Activated T-cell treated with anti-CD3 and anti-CD28 coated beads for 1 hour (primary cell): ENCODE measurements around the gene SHISA9.

Experiments used
- DNase-seq: peaks from one replicate; pipeline ENCODE4 v3.0.0-alpha.2; 2020; ENCODE audit warnings: low read depth

Gene SHISA9

DNA sequence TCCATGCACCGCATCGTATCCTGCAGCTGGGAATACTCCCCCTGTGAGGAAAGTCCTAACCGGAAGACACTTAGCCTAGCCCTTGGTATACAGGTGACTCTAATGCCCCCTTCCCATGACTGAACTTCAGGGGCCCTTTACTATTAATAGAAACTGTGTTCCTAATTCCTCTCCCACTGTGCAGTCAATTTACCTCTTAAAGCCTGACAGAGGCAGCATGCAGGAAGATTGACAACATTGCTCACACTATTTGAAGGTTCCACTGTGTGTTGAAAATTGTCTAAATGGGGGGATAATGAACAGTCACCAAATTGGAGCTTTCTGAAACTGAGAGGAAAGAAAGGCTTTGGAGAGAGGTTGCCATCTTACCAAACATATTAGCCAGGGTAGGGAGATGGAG lies 222.6 kb downstream of the SHISA9 start:
- DNase-seq, result no peak

DNA sequence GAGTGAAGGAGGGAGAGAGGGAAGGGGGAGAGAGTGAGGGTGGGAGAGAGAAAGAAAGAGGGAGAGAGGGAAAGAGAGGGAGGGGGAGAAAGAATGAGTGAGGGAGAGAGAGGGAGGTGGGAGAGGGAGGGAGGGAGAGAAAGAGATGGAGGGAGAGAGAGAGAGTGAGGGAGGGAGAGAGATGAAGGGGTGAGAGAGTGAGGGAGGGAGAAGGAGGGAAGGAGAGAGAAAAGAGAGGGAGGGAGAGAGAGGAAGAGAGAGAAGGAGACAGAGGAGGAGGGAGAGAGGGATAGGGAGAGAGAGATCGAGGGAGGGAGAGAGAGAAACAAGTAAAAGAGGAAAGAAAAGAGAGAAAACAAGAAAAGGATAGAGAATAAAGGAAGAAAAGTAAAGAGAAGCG lies 225.7 kb downstream of the SHISA9 start:
- DNase-seq, result no peak

DNA sequence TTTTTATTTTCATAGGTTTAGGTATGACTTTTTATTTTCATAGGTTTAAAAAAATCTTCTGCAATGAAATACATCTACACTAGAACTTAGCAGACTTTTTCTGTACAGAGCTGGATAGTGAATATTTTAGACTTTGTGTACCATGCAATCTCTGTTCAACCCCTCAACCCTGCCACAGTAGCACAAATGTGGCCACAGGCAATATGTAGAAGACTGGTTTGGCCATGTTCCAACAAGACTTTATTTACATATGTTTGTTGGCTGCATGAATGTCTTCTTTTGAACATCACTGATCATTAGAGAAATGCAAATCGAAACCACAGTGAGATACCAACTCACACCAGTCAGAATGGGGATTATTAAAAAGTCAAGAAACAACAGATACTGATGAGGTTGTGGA lies 229.2 kb downstream of the SHISA9 start:
- no peak for DNase-seq

DNA sequence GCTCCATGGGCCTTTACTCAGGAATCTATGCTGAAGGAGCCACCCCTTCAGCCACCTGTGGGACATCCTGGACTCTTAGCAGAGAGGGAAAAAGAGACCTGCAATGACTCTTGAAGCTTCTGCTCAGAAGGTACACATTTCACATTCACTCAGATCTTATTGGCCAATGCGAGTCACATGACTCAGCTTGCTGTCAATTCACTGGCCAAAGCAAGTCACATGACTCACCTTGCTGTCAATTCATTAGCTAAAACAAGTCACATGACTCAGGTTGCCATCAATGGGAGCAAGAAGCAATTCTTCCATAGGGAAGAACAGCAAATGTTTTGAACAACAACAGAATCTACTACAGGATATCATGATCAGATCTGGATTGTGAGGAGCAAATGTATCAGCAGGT lies 233.4 kb downstream of the SHISA9 start:
- DNase-seq, result no peak

DNA sequence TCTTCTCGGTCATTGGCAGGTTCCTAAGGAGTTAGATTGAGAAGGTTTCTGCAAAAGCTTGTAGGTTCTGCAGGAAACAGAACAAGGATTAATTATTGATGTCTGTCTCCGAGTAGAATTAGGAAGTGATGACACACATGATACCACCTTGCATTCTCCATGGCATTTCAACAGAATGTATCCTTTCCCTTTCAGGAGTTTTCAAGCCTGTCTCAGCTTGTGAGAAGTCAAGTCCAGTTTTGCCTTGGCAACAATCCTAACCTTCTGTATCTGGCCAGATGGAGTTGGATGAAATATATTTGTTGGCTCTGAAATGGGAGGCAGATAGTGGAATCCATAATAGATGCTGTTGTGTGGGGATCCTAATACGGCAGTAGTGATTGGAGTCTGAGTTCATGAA lies 235.5 kb downstream of the SHISA9 start:
- no peak for DNase-seq

DNA sequence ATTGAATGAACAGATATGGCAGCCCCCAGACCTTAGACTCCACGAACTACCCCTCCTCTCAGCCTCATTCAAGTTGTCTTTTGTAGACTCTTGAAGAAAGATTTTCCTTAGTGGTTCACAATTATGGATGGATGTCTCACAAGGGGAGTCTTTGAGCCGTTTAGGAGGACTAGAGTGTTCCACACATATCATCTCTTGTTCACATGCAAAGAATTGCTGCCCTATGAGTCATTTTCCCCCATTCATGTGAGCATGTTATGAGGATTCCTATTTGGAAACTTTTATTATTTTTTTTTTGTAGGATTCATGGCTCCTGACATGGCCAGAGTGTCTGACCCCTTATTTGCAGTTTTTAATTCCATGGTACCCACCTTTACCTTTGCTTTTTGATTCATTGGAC lies 237.1 kb downstream of the SHISA9 start:
- no peak for DNase-seq

DNA sequence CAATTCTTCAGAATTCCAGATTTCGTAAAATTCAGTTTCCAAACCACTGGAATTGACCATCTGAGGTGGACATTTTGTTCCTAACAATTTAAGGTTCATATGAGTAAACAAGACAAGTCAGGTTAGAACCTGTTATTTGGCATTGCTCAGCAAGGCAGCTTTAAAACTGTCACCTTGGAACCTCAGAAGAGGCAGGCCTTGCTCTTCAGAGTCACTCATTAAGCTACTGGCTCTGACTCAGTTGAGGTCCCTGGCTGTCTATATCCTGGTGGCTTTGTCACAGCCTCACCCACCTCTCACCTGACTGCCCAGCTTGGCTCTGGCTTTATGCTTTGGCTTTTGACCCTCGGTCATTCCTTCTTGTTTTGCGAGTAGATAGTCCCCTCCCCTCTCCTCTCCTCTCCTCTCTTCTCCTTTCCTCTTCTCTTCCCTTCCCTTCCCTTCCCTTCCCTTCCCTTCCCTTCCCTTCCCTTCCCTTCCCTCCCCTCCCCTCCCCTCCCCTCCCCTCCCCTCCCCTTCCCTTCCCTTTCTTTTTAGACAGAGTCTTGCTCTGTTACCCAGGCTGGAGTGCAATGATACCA lies 238.4 kb downstream of the SHISA9 start:
- DNase-seq, result no peak

DNA sequence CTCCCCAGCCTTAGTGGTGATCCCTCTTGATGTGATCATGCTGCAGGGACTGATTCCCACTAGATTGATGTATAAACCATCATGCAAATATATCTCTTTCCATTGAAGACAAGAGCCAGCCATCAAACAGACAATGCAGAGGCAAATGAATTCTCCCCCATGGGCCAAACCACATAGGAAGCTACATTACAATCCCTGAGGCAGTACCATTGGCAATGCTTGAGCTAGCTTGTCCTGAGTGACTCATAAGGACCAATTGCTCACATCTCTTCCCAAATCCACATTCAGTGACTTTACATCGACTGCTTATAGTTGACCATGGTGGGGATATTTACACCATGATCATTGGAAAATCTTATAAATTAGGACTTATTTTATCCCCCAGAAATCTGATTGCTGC lies 242.2 kb downstream of the SHISA9 start:
- no peak for DNase-seq

DNA sequence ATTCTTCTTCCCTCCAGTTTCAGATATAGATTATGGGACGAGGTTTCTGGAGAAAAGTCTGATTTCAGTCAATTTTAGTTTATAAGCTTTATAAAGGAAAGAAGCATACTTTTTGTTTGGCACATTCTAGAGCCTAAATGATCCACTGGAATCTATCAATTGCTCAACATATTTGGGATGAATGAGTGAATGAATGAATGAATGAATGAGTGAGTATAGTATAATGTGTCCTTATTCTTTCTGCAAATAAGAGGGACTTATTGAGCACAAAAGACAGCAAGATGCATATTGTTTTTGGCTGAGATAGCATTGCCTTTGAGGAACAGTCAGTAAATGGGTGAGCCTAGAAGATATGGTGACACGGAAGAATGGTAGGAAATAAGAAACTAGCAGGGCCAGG lies 245.4 kb downstream of the SHISA9 start:
- no peak for DNase-seq

DNA sequence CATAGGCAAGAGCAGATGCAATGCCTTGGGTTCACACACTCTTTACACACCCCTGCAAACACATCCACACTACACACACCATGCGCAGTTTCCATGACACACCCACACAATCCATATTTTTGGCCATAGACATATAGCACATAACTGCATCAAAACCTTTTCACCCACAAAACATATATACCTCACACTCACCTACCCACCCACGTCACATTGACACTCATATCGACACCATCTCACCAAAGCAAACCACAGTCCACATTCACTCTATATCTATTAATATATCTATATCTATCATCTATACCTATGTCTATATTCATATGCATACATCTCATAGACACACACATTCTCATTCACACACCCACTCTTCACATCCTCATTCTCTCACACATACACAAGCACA lies 246.9 kb downstream of the SHISA9 start:
- DNase-seq, result no peak

DNA sequence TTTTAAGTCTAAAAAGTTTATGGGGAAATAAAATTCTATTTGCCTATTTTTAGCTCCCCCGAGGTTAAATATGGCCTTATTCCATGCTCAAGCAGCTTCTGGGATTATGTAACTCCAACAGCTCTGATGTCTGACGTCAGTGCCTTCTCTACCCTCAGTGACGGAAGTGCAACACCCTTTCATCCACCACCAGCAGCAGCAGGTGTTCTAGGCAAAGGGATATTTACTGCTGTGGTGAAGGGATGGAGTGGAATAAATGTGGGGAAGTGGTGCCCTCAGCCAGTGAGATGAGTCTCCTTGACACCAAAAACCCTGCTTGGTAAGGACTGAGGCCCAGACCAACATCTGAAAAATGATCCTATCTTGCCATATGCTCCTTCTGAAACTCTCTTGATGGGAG lies 247.4 kb downstream of the SHISA9 start:
- no peak for DNase-seq

DNA sequence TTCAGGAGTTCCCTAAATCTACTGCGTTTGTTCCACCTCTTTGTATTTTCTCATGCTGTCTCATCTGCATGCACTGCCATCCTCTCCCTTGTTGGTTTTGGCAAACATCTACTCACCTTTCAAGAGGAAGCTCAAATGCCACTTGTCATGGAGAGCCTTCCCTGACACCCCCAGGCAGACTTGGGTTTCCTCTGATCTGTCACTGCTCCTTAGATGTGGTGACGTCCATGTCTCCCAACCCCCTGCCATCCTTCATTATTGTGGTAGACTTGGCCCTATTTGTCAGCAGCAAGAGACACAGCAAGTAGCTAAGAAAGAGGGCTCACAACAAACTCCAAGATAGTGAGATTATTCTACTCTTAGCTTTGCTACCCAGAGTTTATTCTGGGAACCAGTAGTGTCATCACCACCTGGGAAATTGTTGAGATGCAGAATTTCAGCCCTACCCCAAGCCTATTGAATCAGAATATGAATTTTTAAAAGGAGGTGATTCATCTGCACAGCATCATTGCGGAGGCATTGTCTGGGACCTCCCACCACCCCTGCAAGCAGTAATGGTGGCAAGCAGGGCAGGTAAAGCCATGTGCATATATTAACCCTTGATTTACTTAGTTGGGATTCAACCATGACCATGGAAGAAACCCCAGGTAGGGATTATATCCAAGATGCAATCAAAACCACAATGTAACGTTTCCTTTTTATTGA lies 248.9 kb downstream of the SHISA9 start:
- no peak for DNase-seq

DNA sequence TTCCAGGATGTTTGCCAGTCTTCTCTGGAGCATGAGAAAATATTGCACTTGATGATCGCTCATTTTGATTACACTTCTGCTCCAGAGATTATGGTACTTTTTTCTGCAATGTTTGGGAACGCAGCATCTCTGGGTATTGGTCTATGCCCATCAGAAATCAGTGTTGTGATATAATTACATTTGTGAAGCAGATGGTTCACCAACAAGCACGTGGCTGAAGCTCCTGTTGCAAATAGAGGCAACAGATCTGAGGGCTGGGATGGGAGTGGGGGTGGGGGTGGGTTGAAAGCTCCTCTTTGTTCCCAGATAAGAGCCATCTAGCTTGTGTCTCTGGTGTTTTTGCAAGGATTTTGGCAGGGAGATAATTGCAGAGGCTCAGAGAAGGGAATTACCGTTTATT lies 252.3 kb downstream of the SHISA9 start:
- no peak for DNase-seq

DNA sequence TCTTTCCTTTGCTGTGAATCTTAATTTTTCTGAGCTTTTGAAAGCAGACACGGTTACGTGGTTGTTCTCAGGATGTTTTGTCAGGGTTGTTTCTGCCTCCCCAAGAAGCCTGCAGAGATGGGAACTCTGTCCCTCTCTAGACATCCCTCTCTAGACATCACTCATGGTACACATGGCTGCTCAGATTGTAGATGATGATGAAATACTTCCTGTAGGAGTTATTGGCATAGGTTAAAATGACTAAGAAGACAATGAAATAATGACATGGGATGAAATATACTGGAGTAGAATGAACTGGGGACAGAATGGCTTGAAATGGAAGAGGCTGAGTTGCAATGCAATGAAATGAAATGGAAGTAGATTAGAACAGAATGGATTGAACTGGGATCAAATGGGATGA lies 253.4 kb downstream of the SHISA9 start:
- DNase-seq, result no peak

DNA sequence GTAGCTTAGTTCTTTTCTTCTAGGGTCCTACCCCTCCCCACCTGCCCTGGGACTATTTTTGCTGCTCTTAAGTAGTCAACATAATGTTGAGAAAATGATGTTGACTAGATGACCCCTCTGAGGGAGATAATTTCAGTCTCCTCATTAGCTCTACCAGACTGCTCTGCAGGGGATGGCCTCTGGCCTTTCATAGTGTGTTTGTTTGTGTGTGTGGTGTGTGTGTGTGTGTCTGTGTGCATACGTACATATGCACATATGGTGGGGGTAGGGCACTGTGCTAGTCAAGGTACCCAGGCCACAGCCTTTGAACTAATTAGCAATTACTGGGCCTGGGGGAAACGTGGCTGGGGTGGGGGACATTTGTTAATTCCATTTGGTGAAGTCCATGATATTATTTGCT lies 254.0 kb downstream of the SHISA9 start:
- DNase-seq, result no peak

DNA sequence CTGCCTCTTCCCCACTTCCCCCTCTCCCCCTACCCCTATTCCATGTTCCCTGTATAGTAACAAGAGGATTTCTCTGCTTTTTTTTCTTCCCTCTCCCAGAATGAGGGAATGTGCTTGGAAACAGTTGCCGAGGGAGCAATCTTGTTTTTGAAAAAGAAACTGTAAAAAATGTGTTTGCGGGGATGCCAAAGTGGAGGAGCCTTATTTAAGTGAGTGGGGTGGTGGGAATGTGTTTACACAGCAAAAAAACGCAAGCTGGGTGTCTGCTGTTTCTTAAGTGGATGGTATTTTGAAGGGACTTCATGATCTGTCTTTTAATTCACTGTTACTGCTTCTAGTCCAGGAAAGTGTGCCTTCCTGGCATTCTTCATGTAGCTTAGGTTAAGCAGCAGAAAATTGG lies 254.4 kb downstream of the SHISA9 start:
- DNase-seq, result no peak

DNA sequence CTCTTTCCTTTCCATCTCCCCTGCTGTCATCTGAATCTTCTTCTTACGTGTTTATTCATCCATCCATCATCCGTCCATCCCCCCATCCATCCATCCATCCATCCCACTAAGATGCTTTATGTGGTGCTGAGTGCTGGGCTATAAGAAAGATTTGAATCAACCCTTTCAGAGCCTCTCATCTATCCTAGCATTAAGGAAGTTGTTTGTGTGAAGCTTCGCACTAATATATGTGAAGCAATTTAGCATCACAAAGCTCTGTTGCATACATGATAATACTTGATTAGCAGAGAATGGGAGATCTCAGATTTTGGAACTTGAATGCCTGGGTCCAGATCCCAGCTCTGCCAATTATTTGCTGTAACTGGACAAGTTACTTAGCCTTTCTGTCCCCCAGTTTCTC lies 255.7 kb downstream of the SHISA9 start:
- no peak for DNase-seq

DNA sequence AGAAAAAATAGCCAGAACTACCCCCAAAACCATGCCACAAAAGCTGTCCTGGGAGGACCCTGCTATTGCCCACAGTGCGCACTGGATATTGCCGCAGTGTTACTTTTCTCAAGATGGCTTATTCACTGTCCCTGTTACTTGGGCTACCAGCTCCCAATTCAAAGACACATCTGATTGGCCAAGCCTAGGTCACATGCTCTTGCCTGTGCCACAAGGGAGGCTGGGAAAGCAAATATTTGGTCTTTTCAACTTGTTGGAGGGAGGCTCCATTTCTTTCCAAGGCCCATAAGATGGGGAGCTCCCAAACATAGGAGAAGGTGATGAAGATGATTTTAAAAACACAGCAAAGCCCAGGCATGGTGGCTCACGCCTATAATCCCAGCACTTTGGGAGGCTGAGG lies 257.0 kb downstream of the SHISA9 start:
- no peak for DNase-seq

DNA sequence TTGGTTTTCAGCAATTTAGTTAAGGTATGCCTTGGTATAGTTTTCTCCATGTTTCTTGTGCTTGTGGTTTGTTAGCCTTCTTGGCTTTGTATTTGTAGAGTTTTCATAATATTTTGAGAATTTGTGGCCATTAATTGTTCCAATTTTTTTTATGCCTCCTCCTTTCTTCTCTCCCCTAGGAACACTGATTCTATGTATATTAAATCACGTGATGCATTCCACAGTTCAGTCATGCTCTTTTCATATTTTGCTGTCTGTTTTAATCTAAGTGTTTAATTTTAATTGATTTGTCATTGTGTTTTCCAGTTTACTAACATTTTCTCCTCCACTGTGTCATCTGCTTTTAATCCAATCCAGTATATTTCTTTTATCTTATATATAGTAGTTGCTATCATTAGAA lies 263.6 kb downstream of the SHISA9 start:
- no peak for DNase-seq

DNA sequence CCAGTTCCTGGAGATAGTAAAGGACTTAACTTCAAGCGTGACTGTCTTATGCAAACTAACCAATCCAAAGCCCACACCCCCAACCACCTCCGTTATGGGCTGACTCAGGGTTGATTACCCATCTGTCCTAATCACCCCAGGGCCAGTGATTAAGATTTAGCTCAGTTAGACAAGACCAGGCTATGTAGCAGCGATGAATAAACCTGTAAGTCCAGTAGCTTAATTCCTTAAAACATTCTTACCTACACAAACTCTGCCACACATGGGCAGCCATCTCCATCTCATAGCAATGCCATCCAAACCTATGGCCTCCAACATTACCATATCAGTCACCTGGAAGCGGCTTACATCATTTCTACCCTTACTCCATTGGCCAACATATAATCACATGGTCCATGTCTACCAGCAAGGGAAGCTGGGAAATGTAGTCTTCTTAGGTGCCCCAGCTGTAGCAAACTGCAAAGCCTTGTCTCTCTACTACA lies 266.7 kb downstream of the SHISA9 start:
- no peak for DNase-seq

DNA sequence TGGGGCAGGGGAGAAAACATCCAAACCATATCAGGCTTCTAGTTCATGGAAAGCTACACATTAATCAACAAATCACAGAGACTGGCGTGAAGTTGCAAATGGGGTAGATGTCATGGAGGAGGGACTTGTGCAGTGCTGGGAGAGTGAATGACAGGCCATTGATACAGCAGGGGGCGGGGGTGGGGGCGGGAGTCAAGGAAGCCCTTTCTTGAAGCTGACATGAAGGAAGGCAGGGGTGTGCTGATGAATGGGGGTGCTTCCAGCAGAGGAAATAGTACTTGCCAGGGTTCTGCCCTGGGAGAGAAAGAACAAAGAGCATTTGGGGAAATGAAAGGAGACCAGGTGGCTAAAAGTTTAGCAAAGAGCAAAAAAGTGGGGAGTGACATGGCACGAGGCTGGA lies 269.9 kb downstream of the SHISA9 start:
- DNase-seq, result no peak

DNA sequence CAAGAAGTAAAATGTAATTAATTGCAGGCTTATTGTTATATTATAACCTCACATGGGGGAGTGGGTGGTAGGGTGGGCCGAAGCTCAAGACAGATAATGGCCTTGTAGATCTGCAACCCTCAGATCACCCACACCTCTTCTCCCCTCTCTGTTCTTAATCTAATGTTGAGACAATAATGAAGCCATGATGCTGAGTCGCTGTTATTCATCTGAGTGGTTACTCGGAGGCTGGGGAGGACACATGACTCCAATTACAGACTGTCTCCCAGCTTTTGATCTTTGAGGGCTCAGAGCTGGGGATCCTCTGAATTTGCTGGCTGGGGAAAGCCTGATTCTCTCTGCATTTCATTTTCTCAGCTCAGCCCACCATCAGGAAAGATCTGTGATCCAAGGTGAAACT lies 275.3 kb downstream of the SHISA9 start:
- DNase-seq, result no peak

DNA sequence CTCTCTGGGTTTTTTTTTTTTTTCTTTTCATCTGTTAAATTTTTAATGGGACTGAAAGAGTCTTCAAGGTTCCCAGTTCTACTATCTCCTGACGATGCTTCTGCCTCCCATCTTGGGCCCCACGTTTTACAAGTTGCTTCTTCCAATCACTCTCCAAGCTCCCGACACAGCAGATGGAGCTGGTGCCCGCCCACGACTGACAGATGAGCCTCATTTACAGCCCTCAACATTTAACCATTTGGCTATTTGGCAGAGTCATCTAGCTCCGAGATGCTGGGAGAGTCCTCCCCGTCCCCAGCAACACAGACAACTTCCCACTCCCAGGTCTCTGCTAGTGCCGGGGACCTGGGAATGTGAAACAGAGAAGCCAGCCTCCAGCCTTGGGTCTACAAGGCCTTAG lies 276.9 kb downstream of the SHISA9 start:
- DNase-seq, result no peak

DNA sequence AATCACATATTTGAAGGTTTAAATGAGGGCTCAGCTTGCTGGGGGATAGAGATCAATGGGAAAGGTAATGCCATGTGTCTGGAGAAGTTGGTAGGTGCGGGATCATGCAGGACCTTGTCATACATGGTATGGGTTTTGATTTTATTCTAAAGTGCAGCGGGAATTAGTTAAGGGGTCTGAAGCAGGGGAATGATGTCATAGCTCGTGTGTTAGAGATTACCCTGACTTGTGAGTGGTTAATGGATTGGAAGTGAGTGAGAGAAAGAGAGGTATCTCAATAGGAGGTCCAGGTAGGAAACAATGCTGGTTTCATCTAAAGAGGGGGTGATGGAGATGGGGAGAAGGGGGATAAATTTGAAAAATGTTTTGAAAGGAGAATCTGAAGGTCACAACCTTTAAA lies 280.0 kb downstream of the SHISA9 start:
- DNase-seq, result no peak
